ENCODE results near the gene PTPRT. TPM values are rescaled to one million over a fixed set of nuclear protein-coding genes. Genes with fewer than 3 reads are reported as not detected.
"Not testable (repeated sequence)": the region's sequence is repeated elsewhere in the genome, so short reads cannot be mapped to it uniquely, and the experiment has no call there.

The PTPRT gene
- polyA plus RNA-seq, 1 experiment: not detected

GRCh38 chr20:42919316-42919715, 270.4 kb downstream of the PTPRT start:
- Histone ChIP-seq H3K4me3 (ENCODE audit: low read depth, low read length) (no peak overlapping the region), H3K27me3 (ENCODE audit: control insufficient read depth, insufficient read depth, low read length) (no peaks in the 10 kb centered on the region), H3K36me3 (ENCODE audit: control insufficient read depth, insufficient read depth, low read length) (no peaks in the 10 kb centered on the region)
- TF ChIP-seq CTCF (IDR thresholded peaks at IDR 0.05; ENCODE audit: insufficient read depth, low read depth, low read length): no peak
- ChIA-PET CTCF (no interaction called here), POLR2A (no interaction called here)
- no peak for DNase-seq (ENCODE audit: low read depth)

- no peak for TF ChIP-seq CTCF (IDR thresholded peaks at IDR 0.05; ENCODE audit: insufficient read depth, low read depth, low read length)
- ChIA-PET CTCF (no interaction called here), POLR2A (no interaction called here)
- H3K27me3 ChIP-seq (ENCODE audit: control insufficient read depth, insufficient read depth, low read length): no peaks in the 10 kb centered on the region
- no peak for DNase-seq (ENCODE audit: low read depth)
- H3K4me3 ChIP-seq (ENCODE audit: low read depth, low read length): no peak overlapping the region
- no peaks in the 10 kb centered on the region for H3K36me3 ChIP-seq (ENCODE audit: control insufficient read depth, insufficient read depth, low read length)
These were observed 274.6 kb downstream of the PTPRT start for GRCh38 chr20:42915081-42915480.

GRCh38 chr20:42914302-42914701, 275.4 kb downstream of the PTPRT start:
- H3K27me3 ChIP-seq (ENCODE audit: control insufficient read depth, insufficient read depth, low read length): no peaks in the 10 kb centered on the region
- TF ChIP-seq CTCF (IDR thresholded peaks at IDR 0.05; ENCODE audit: insufficient read depth, low read depth, low read length): no peak
- H3K36me3 ChIP-seq (ENCODE audit: control insufficient read depth, insufficient read depth, low read length): no peaks in the 10 kb centered on the region
- H3K4me3 ChIP-seq (ENCODE audit: low read depth, low read length): no peak overlapping the region
- ChIA-PET POLR2A (no interaction called here), CTCF (no interaction called here)
- DNase-seq (ENCODE audit: low read depth): no peak

- POLR2A ChIA-PET; DNase-seq (ENCODE audit: low read depth); CTCF ChIA-PET; H3K27me3 ChIP-seq (ENCODE audit: control insufficient read depth, insufficient read depth, low read length); H3K36me3 ChIP-seq (ENCODE audit: control insufficient read depth, insufficient read depth, low read length); H3K4me3 ChIP-seq (ENCODE audit: low read depth, low read length): not testable (repeated sequence)
These were observed 278.9 kb downstream of the PTPRT start for GRCh38 chr20:42910808-42911207.

- POLR2A ChIA-PET: no interaction called here
- no peak for TF ChIP-seq CTCF (IDR thresholded peaks at IDR 0.05; ENCODE audit: insufficient read depth, low read depth, low read length)
- H3K4me3 ChIP-seq (ENCODE audit: low read depth, low read length): no peak overlapping the region
- H3K36me3 ChIP-seq (ENCODE audit: control insufficient read depth, insufficient read depth, low read length): no peaks in the 10 kb centered on the region
- no peaks in the 10 kb centered on the region for H3K27me3 ChIP-seq (ENCODE audit: control insufficient read depth, insufficient read depth, low read length)
- CTCF ChIA-PET: no interaction called here
- no peak for DNase-seq (ENCODE audit: low read depth)
These were observed 282.0 kb downstream of the PTPRT start for GRCh38 chr20:42907730-42908129.

GRCh38 chr20:42906120-42906519, 283.6 kb downstream of the PTPRT start:
- H3K36me3 ChIP-seq (ENCODE audit: control insufficient read depth, insufficient read depth, low read length): no peaks in the 10 kb centered on the region
- H3K27me3 ChIP-seq (ENCODE audit: control insufficient read depth, insufficient read depth, low read length): no peaks in the 10 kb centered on the region
- TF ChIP-seq CTCF (IDR thresholded peaks at IDR 0.05; ENCODE audit: insufficient read depth, low read depth, low read length): no peak
- ChIA-PET POLR2A (no interaction called here), CTCF (no interaction called here)
- H3K4me3 ChIP-seq (ENCODE audit: low read depth, low read length): no peak overlapping the region
- DNase-seq (ENCODE audit: low read depth): no peak

Data from BJ (cell line).